Body of pancreas (tissue), 4 donors: Measurements from ENCODE around the gene HOMER2.

Source experiments
- CTCF ChIP-seq, 7 experiments: fragments of 450-650 bp in 4 of 7; fragments of 200-600 bp in 3 of 7; sonication (generic) in 3 of 7; IDR thresholded peaks; one replicate each; pipeline ENCODE4 v1.5.1; 2016 to 2019; ENCODE audit warnings: antibody characterized with exemption in 7 of 7
- POLR2A ChIP-seq, 3 donors: fragments of 450-650 bp; IDR thresholded peaks; one replicate each; pipeline ENCODE4 v1.6.1; 2016; ENCODE audit warnings: antibody characterized with exemption in 3 of 3, mild to moderate bottlenecking in 2 of 3

DNA sequence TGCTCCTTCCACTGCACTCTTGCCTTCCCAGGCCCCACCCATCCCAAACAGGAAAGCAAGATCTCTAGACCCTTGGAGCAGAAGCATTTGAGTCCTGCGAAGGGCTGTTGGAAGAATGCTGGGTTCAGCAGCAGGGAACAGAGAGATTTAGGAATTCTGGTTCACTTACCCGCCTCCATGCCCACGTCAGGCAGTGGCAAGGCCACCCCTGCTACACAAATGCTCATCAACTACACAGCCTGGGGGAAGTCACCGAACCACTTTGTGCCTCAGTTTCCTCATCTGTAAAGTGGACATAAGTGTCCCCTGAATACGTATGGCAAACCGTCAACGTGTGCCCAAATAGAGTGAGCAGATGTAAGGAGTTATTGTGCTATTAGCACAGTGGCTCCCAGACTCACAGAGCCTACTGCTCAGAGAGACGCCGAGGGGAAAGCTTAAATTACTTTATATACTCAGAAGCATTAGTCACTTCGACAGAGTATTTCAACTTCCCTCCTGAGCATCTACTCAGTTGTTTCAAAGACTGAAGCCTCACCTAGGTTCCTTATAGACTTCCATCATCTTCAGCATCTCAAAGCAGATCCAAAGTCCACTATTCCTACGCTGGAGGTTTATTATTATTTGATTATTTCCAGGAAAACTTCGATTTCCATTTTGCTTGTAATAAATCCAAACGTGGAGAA, 905 bp downstream of the HOMER2 start:
- TF ChIP-seq CTCF (IDR thresholded peaks at IDR 0.05) (no peak), POLR2A (IDR thresholded peaks at IDR 0.05) (peak; percentile 6 to 47 (median 45))
